ENCODE data around the gene PHACTR2.
"Not testable (repeated sequence)": the region's sequence is repeated elsewhere in the genome, so short reads cannot be mapped to it uniquely, and the experiment has no call there.

The PHACTR2 gene

DNA sequence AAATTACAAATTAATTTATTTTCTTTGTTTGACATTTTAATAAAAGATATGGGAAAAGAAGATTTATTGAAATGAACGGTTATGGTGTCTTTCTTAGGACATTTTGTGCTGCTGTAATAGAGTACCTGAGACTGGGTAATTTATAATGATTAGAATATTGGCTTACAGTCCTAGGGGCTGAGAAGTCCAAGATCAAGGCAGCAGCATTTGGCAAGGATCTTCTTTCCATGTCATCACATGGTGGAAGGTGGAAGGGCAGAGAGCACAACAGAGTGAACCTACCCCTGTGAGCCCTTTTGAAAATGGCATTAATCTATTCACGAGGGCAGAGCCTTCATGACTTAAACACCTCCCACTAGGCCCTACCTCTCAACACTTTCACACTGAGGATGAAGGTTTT, 89.7 kb downstream of the PHACTR2 start:
- DNase-seq: no peak

DNA sequence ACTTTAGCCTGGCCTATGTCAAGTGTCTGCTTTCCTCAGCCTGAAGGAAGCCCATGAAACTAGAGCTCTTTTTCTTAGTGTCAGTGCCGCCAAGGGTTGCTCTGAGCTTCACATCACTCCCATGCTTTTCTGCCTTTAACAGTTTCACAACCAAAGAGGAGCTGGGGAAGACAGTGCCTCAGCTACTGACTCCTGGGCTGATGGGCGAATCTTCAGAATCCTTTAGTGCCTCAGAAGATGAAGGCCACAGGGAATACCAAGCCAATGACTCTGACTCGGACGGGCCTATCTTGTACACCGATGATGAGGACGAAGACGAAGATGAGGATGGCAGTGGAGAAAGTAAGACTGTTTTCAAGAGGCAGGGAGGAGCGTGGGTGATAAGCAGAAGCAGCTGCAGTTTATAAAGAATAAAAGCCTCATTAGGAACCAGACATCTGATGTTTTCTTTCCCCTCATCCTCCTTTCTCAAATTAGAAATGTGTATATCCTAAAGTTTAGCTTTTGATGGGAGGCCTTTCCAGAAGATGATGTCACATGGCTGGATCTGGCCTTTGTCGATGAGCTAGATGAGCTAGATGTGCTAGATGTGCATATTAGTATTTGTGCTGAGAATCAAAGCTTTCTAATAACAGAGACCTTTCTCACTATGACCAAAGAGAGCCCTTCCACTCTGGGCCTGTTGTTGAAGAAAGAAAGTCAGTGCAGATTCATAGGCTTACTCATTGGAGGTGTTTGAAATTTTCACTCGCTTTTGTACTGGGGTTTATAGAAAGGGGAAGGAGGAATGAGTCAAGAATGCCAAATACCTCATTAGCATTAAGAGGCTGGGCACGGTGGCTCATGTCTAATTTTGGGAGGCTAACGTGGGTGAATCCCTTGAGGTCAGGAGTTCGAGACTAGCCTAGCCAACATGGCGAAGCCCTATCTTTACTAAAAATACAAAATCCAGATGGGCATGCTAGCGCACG, 94.6 kb downstream of the PHACTR2 start:
- no peak for DNase-seq

DNA sequence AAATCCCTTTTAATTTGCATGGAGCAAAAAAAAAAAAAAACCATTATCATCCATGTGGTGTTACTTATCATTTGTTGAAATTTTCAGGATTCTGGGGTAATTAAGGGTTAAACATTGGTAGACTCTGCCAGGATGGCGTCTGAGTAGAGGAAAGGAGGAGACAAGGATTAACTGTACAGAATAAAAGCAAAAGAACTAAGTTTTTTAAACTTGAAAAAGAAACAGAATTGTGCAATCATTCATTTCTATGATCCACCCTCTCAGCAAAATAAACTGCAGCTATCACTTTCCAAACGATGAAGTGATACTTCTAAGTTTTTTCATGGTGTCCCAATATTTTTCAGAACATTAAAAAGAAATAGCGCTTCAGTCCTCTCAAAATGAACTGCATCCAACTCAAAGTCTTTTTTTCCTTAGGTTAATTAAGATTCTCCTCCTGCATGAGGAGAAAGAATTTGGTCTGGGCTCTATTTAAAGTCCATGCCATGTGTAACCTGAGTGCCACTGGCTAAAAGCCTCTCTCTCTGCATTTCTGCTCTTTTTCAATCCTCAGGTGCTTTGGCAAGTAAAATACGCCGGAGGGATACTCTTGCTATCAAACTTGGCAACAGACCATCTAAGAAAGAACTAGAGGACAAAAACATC, 95.9 kb downstream of the PHACTR2 start:
- DNase-seq: no peak

- DNase-seq: no peak
These were observed 96.6 kb downstream of the PHACTR2 start for GRCh38 chr6:143774347-143774746.

- DNase-seq: no peak
These were observed 97.6 kb downstream of the PHACTR2 start for GRCh38 chr6:143775336-143775735.

- DNase-seq: no peak
These were observed 101.2 kb downstream of the PHACTR2 start for GRCh38 chr6:143778926-143779325.

- peak; percentile 37 for DNase-seq
These were observed 104.7 kb downstream of the PHACTR2 start for GRCh38 chr6:143782481-143782880.

DNA sequence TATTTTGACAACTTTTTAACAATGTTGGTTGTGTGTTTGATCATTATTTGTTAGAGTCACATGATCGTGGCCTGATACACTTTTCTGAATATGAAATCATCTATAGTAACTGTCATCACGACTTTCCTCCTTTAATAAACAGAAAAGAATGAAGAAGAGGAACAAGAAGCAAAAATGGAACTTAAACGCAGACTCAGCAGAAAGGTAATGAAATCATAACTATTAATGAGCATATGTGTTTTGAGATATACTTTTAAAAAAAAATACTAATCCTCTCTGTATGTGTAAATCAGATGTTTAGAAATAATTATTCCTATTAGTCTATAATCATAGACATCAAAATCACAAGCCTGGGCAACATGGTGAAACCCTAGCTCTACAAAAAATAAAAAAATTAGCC, 105.3 kb downstream of the PHACTR2 start:
- no peak for DNase-seq

GRCh38 chr6:143784316-143784715, 106.6 kb downstream of the PHACTR2 start:
- no peak for DNase-seq

GRCh38 chr6:143786371-143786770, 108.6 kb downstream of the PHACTR2 start:
- not testable (repeated sequence) for DNase-seq

GRCh38 chr6:143792402-143793279, 114.9 kb downstream of the PHACTR2 start:
- DNase-seq: no peak

- no peak for DNase-seq
These were observed 115.5 kb downstream of the PHACTR2 start for GRCh38 chr6:143793280-143793619.

GRCh38 chr6:143796551-143796950, 118.8 kb downstream of the PHACTR2 start:
- not testable (repeated sequence) for DNase-seq

- not testable (repeated sequence) for DNase-seq
These were observed 120.7 kb downstream of the PHACTR2 start for GRCh38 chr6:143798487-143798886.

DNA sequence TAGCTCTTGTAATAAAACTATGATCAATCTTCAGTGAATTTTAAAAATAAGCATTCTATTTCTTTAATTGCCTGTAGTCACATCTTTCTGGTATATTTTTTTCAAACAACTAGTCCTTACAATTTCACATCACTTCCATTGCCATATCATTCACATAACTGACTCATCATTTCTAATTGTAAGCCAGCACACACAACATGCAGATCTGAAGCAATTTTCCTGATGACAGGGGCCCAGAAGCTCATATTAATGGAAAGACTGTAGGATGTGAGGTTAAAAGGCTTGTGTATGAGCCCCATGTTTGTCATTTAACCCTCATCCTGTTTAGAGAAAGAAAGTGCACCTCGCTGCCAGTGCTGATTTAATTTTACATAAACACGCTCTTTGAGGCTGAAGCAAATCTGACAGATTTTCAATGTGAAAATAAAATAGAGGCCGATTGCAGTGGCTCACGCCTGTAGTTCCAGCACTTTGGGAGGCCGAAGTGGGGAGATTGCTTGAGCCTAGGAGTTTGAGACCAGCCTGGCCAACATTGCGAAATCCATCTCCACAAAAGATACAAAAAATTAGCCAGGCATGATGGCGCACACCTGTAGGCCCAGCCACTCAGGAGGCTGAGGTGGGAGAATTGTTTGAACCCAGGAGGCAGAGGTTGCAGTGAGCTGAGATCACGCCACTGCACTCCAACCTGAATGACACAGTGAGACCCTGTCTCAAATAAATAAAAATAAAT, 125.2 kb downstream of the PHACTR2 start:
- DNase-seq: peak; percentile 16

GRCh38 chr6:143803769-143804568, 126.2 kb downstream of the PHACTR2 start:
- DNase-seq: no peak

DNA sequence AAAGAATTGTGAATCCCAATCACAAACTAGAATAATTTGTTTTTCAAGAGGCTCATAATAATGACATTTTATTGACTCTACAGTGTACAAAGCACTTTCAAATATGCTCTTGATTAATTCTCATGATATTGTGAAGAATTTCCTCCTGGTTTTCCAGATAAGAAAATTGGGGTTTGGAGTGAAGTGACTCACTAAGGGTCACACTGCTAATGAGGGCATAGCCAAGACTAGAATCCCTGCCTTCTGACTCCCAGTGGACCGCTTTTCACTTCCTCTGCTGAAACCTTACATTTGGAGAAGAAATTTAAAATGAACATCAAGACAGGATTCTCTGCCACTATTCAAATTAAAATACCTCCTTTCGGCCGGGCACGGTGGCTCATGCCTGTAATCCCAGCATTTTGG, 127.1 kb downstream of the PHACTR2 start:
- DNase-seq: no peak

- peak; percentile 33 for DNase-seq
These were observed 128.7 kb downstream of the PHACTR2 start for GRCh38 chr6:143806282-143807102.

GRCh38 chr6:143807103-143807772, 129.5 kb downstream of the PHACTR2 start:
- no peak for DNase-seq

- no peak for DNase-seq
These were observed 133.0 kb downstream of the PHACTR2 start for GRCh38 chr6:143810745-143811144.
